Neural progenitor cell (in vitro differentiated cells): Measurements from ENCODE around the gene ABTB2.

ENCODE experiments used
- EZH2phosphoT487 ChIP-seq: fragments of 200-600 bp; sonication (generic); IDR thresholded peaks from 2 replicates; pipeline ENCODE4 v1.6.1; 2017; ENCODE audit warnings: antibody characterized with exemption
- TF ChIP-seq, protein P1 (sequence below): fragments of 200-600 bp; sonication (generic); IDR thresholded peaks from 2 replicates; pipeline ENCODE4 v1.5.1; 2017; ENCODE audit warnings: antibody characterized with exemption, mild to moderate bottlenecking

DNA sequence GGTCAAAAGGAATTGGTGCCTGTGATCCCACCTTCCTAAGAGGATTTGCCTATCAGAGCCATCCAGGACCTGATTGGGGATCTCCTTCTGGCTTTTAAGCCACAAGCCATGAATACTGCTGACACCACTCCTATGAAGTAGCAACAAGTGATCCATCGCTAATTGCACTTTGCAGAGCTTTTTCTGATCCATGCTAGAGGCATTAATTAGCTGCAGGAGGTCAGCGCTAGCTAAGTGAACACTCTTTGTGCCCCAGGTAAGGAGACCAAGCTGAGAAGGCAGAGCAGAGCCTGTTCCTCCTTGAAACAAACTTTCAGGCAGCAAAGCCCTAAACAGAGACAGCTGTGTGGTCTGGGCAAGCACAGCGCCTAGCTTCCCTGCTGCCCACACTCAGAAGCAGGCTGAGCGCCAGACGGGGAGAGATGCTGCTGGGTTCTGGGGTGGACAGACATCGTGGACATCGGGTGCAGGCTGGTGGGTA lies 122.2 kb downstream of the ABTB2 start:
- TF ChIP-seq, protein P1, sequence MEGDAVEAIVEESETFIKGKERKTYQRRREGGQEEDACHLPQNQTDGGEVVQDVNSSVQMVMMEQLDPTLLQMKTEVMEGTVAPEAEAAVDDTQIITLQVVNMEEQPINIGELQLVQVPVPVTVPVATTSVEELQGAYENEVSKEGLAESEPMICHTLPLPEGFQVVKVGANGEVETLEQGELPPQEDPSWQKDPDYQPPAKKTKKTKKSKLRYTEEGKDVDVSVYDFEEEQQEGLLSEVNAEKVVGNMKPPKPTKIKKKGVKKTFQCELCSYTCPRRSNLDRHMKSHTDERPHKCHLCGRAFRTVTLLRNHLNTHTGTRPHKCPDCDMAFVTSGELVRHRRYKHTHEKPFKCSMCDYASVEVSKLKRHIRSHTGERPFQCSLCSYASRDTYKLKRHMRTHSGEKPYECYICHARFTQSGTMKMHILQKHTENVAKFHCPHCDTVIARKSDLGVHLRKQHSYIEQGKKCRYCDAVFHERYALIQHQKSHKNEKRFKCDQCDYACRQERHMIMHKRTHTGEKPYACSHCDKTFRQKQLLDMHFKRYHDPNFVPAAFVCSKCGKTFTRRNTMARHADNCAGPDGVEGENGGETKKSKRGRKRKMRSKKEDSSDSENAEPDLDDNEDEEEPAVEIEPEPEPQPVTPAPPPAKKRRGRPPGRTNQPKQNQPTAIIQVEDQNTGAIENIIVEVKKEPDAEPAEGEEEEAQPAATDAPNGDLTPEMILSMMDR = no peak
- no peak for TF ChIP-seq EZH2phosphoT487
